Spleen (tissue), 11 donors: ENCODE data around the gene RSF1. TPM values are rescaled to one million over a fixed set of nuclear protein-coding genes. Genes with fewer than 3 reads are reported as not detected.

Source experiments
- DNase-seq: peaks from one replicate; pipeline ENCODE4 v3.0.0-alpha.2; 2020
- H3K27ac ChIP-seq, 8 donors: fragments of 200-600 bp; sonication (generic) in 7 of 8; 1 replicate in 4 of 8; 2 replicates in 4 of 8; pipeline versions ENCODE4 v1.5.0 to v1.8.0; 2016 to 2021; ENCODE audit warnings: inconsistent platforms in 4 of 8, mild to moderate bottlenecking in 4 of 8, moderate library complexity in 1 of 8
- H3K27me3 ChIP-seq, 7 donors: fragments of 200-600 bp; sonication (generic) in 6 of 7; replicated peaks in 1 of 7; 1 replicate in 4 of 7; 2 replicates in 3 of 7; pipeline versions ENCODE4 v1.5.0 to v1.8.0; 2016 to 2021; ENCODE audit warnings: inconsistent platforms in 3 of 7, mild to moderate bottlenecking in 1 of 7
- H3K36me3 ChIP-seq, 6 donors: fragments of 200-600 bp; sonication (generic) in 5 of 6; 1 replicate in 4 of 6; 2 replicates in 2 of 6; pipeline versions ENCODE4 v1.5.0 to v1.8.0; 2016 to 2021; ENCODE audit warnings: inconsistent platforms in 2 of 6
- H3K4me1 ChIP-seq, 6 donors: fragments of 200-600 bp; sonication (generic) in 5 of 6; 1 replicate in 3 of 6; 2 replicates in 3 of 6; pipeline versions ENCODE4 v1.5.0 to v1.8.0; 2016 to 2021; ENCODE audit warnings: inconsistent platforms in 3 of 6
- H3K4me3 ChIP-seq, 8 donors: fragments of 200-600 bp; sonication (generic) in 7 of 8; 1 replicate in 4 of 8; 2 replicates in 4 of 8; pipeline versions ENCODE4 v1.5.0 to v1.8.0; 2016 to 2021; ENCODE audit warnings: inconsistent platforms in 4 of 8, mild to moderate bottlenecking in 4 of 8, moderate library complexity in 2 of 8
- H3K9me3 ChIP-seq, 8 donors: fragments of 200-600 bp; sonication (generic) in 7 of 8; 1 replicate in 4 of 8; 2 replicates in 4 of 8; pipeline versions ENCODE4 v1.5.0 to v1.8.0; 2016 to 2021; ENCODE audit warnings: inconsistent platforms in 4 of 8
- CTCF ChIP-seq, 11 experiments: fragments of 200-600 bp in 7 of 11; fragments of 450-650 bp in 4 of 11; sonication (generic) in 4 of 11; IDR thresholded peaks in 8 of 11; conservative IDR thresholded peaks in 3 of 11; 1 replicate in 7 of 11; 2 replicates in 4 of 11; pipeline versions ENCODE4 v1.4.0 to v1.8.0; 2016 to 2021; ENCODE audit warnings: antibody characterized with exemption in 11 of 11, inconsistent platforms in 4 of 11, mild to moderate bottlenecking in 1 of 11
- POLR2A ChIP-seq, 3 donors: fragments of 450-650 bp; IDR thresholded peaks; one replicate each; pipeline ENCODE4 v1.5.1; 2017; ENCODE audit warnings: antibody characterized with exemption in 3 of 3, mild to moderate bottlenecking in 1 of 3
- POLR2AphosphoS5 ChIP-seq, 3 donors: sonication (generic); formaldehyde crosslinking; IDR thresholded peaks; one replicate each; pipeline ENCODE4 v1.5.1; 2017; ENCODE audit warnings: antibody characterized with exemption in 3 of 3
- WGBS, 5 donors: extraction: QIAGEN DNeasy Blood & Tissue Kit in 3 of 5; methylation state at CpG; one replicate each; pipeline versions ENCODE4 v1.1.5 to v1.1.7; 2013 to 2018; 5-methylcytosine and 5-hydroxymethylcytosine counted together
- intact Hi-C: fragments of 100-400 bp; cut with DNase I; formaldehyde crosslinking; loops from one replicate; pipeline ENCODE4 v1.15.0; 2023; ENCODE audit warnings: low total_unique reads
- polyA plus RNA-seq, 3 donors: library from polyadenylated mRNA; stranded (reverse); fragments of 200-250 nt; gene quantifications; one replicate each; pipeline ENCODE4 v1.2.1, GENCODE V29; 2013
- total RNA-seq, 7 donors: library from RNA; depleted of rRNA in 3 of 7; stranded (reverse); fragments of >200 nt in 3 of 7; fragmentation: NEBNext Ultra II Directional in 4 of 7; extraction: Animal tissue kit (Norgen Biotek cat#: 25700) in 4 of 7; gene quantifications; one replicate each; pipeline versions ENCODE4 v1.1.0 to v1.2.1, GENCODE V29; 2016 to 2021
- donor health status: healthy with polysubstance abuse.
- donor health status: DM: no; HTN: no; CAD: no; lungs with moderate emphysema.
- donor health status: DM: no; HTN: no; CAD: no.
- donor health status: Bipolar disorder and iron deficiency.
- donor health status: healthy.
- donor health status: DM: no; HTN: no; CAD: no.
- donor health status: DM: yes; HTN: yes; CAD: no.

The RSF1 gene
- total and polyA plus RNA-seq, 10 donors: 6.1 to 82.1 (median 65.0) TPM

GRCh38 chr11:77779935-77780334, 40.6 kb downstream of the RSF1 start:
- no peak for DNase-seq
- Histone ChIP-seq H3K27me3 (no peaks in the 10 kb centered on the region), H3K9me3 (no peaks in the 10 kb centered on the region), H3K36me3 (peaks cover 0 to 13% (median 3%) of the 10 kb centered on the region in 6 donors), H3K27ac (no peak overlapping the region), H3K4me3 (no peak overlapping the region), H3K4me1 (peaks cover 0 to 79% (median 25%) of the 10 kb centered on the region in 6 donors)
- intact Hi-C loops: no loop called here
- TF ChIP-seq POLR2A (IDR thresholded peaks at IDR 0.05): no peak
- no peak for TF ChIP-seq CTCF (IDR thresholded peaks at IDR 0.05 in 8 of 11, conservative IDR thresholded peaks at IDR 0.05 in 3 of 11)
- no peak for TF ChIP-seq POLR2AphosphoS5 (IDR thresholded peaks at IDR 0.05)

GRCh38 chr11:77778549-77778948, 42.0 kb downstream of the RSF1 start:
- DNase-seq: no peak
- Histone ChIP-seq H3K9me3 (no peaks in the 10 kb centered on the region), H3K4me1 (peaks cover 0 to 76% (median 20%) of the 10 kb centered on the region in 6 donors), H3K36me3 (peaks cover 0 to 15% (median 3%) of the 10 kb centered on the region in 6 donors), H3K27ac (no peak overlapping the region), H3K4me3 (no peak overlapping the region), H3K27me3 (no peaks in the 10 kb centered on the region)
- TF ChIP-seq POLR2AphosphoS5 (IDR thresholded peaks at IDR 0.05) (no peak), CTCF (IDR thresholded peaks at IDR 0.05 in 8 of 11, conservative IDR thresholded peaks at IDR 0.05 in 3 of 11) (no peak), POLR2A (IDR thresholded peaks at IDR 0.05) (no peak)
- intact Hi-C loops: no loop called here
- 18 to 50% (median 26%) methylated on average over 1 of the region's 1 CpG for WGBS, 5 donors

GRCh38 chr11:77778118-77778517, 42.4 kb downstream of the RSF1 start:
- 93 to 100% (median 96%) methylated on average over 1 of the region's 1 CpG for WGBS, 5 donors
- intact Hi-C loops: no loop called here
- Histone ChIP-seq H3K9me3 (no peaks in the 10 kb centered on the region), H3K27ac (no peak overlapping the region), H3K27me3 (no peaks in the 10 kb centered on the region), H3K4me3 (no peak overlapping the region), H3K4me1 (peaks cover 0 to 76% (median 16%) of the 10 kb centered on the region in 6 donors), H3K36me3 (peaks cover 0 to 15% (median 3%) of the 10 kb centered on the region in 6 donors)
- TF ChIP-seq POLR2A (IDR thresholded peaks at IDR 0.05): no peak
- TF ChIP-seq POLR2AphosphoS5 (IDR thresholded peaks at IDR 0.05): no peak
- DNase-seq: no peak

GRCh38 chr11:77776455-77776854, 44.1 kb downstream of the RSF1 start:
- no peaks in the 10 kb centered on the region for H3K27me3 ChIP-seq
- H3K9me3 ChIP-seq: no peaks in the 10 kb centered on the region
- peaks cover 0 to 15% (median 3%) of the 10 kb centered on the region in 6 donors for H3K36me3 ChIP-seq
- intact Hi-C loops: no loop called here
- no peak overlapping the region for H3K27ac ChIP-seq
- WGBS, 5 donors: 70 to 85% (median 76%) methylated on average over 1 of the region's 1 CpG
- no peak for TF ChIP-seq POLR2A (IDR thresholded peaks at IDR 0.05)
- TF ChIP-seq CTCF (IDR thresholded peaks at IDR 0.05 in 8 of 11, conservative IDR thresholded peaks at IDR 0.05 in 3 of 11): peak in 5 of 11 experiments; percentile 22 to 46 (median 29)
- peaks cover 5 to 77% (median 19%) of the 10 kb centered on the region in 6 donors for H3K4me1 ChIP-seq
- no peak overlapping the region for H3K4me3 ChIP-seq
- no peak for DNase-seq

- WGBS, 5 donors: 78 to 88% (median 85%) methylated on average over 2 of the region's 2 CpGs
- DNase-seq: no peak
- intact Hi-C loops: no loop called here
- no peak for TF ChIP-seq POLR2AphosphoS5 (IDR thresholded peaks at IDR 0.05)
- TF ChIP-seq POLR2A (IDR thresholded peaks at IDR 0.05): no peak
- no peak for TF ChIP-seq CTCF (IDR thresholded peaks at IDR 0.05 in 8 of 11, conservative IDR thresholded peaks at IDR 0.05 in 3 of 11)
- Histone ChIP-seq H3K4me3 (no peak overlapping the region), H3K36me3 (peaks cover 0 to 15% (median 3%) of the 10 kb centered on the region in 6 donors), H3K27me3 (no peaks in the 10 kb centered on the region), H3K27ac (no peak overlapping the region), H3K9me3 (no peaks in the 10 kb centered on the region), H3K4me1 (peaks cover 7 to 82% (median 24%) of the 10 kb centered on the region in 6 donors)
Observed at GRCh38 chr11:77775936-77776335, 44.6 kb downstream of the RSF1 start.
